Progenitor cell of endocrine pancreas (in vitro differentiated cells): ENCODE results near the gene TH. TPM values are rescaled to one million over a fixed set of nuclear protein-coding genes. Genes with fewer than 3 reads are reported as not detected.

ENCODE experiments used
- DNase-seq: peaks from one replicate; pipeline ENCODE4 v3.0.0; 2021; ENCODE audit warnings: low spot score; ENCODE audit not compliant: unreplicated experiment
- H3K27ac Mint-ChIP-seq: 2 replicates; pipeline ENCODE4 v1.8.0; 2021; ENCODE audit warnings: mild to moderate bottlenecking, moderate library complexity, mixed read lengths
- H3K27me3 Mint-ChIP-seq: 2 replicates; pipeline ENCODE4 v1.8.0; 2021; ENCODE audit warnings: mixed read lengths
- H3K36me3 Mint-ChIP-seq: 2 replicates; pipeline ENCODE4 v1.8.0; 2022; ENCODE audit warnings: mixed read lengths; ENCODE audit not compliant: insufficient read depth
- H3K4me1 Mint-ChIP-seq: 2 replicates; pipeline ENCODE4 v1.8.0; 2021; ENCODE audit warnings: low read depth, mixed read lengths
- H3K4me3 Mint-ChIP-seq: 2 replicates; pipeline ENCODE4 v1.8.0; 2021; ENCODE audit warnings: low read depth, mild to moderate bottlenecking, moderate library complexity, mixed read lengths
- H3K9me3 Mint-ChIP-seq: 2 replicates; pipeline ENCODE4 v1.8.0; 2021; ENCODE audit warnings: low read depth, mixed read lengths
- CTCF ChIP-seq: fragments of 200-600 bp; sonication (generic); IDR thresholded peaks from one replicate; pipeline ENCODE4 v1.5.0; 2021; ENCODE audit warnings: antibody characterized with exemption, mild to moderate bottlenecking; ENCODE audit not compliant: unreplicated experiment
- total RNA-seq: library from RNA; stranded (reverse); gene quantifications from 2 replicates; pipeline ENCODE4 v1.2.1, GENCODE V29; 2021

The TH gene
- total RNA-seq, 1 donor from 2014 or later: 0.53 TPM

GRCh38 chr11:2202900-2203439 is 31.4 kb upstream of the TH start:
- H3K27me3 Mint-ChIP-seq: peaks cover 24% of the 10 kb centered on the region
- no peaks in the 10 kb centered on the region for H3K36me3 Mint-ChIP-seq
- no peak overlapping the region for H3K27ac Mint-ChIP-seq
- peaks cover 1% of the 10 kb centered on the region for H3K4me1 Mint-ChIP-seq
- no peak for DNase-seq
- no peak overlapping the region for H3K4me3 Mint-ChIP-seq
- no peak for TF ChIP-seq CTCF
- H3K9me3 Mint-ChIP-seq: no peaks in the 10 kb centered on the region

- Mint-ChIP-seq H3K9me3 (no peaks in the 10 kb centered on the region), H3K36me3 (no peaks in the 10 kb centered on the region), H3K4me1 (no peaks in the 10 kb centered on the region), H3K27me3 (peaks cover 18% of the 10 kb centered on the region), H3K27ac (no peak overlapping the region), H3K4me3 (no peak overlapping the region)
- TF ChIP-seq CTCF: no peak
- no peak for DNase-seq
Observed at GRCh38 chr11:2202071-2202899, 30.7 kb upstream of the TH start.

- H3K27me3 Mint-ChIP-seq: peaks cover 20% of the 10 kb centered on the region
Observed at GRCh38 chr11:2201542-2201941, 29.9 kb upstream of the TH start.

GRCh38 chr11:2200957-2201519 is 29.4 kb upstream of the TH start:
- Mint-ChIP-seq H3K9me3 (no peaks in the 10 kb centered on the region), H3K27me3 (peaks cover 22% of the 10 kb centered on the region), H3K36me3 (no peaks in the 10 kb centered on the region), H3K4me1 (no peaks in the 10 kb centered on the region), H3K27ac (no peak overlapping the region), H3K4me3 (no peak overlapping the region)
- no peak for DNase-seq
- TF ChIP-seq CTCF: no peak

More at GRCh38 chr11:2201542-2201941, 29.9 kb upstream of the TH start:
- Mint-ChIP-seq H3K9me3 (no peaks in the 10 kb centered on the region), H3K36me3 (no peaks in the 10 kb centered on the region), H3K4me3 (no peak overlapping the region), H3K4me1 (no peaks in the 10 kb centered on the region), H3K27ac (no peak overlapping the region)
- no peak for TF ChIP-seq CTCF
- DNase-seq: no peak

GRCh38 chr11:2200536-2200935 is 28.9 kb upstream of the TH start:
- H3K4me1 Mint-ChIP-seq: no peaks in the 10 kb centered on the region
- DNase-seq: no peak
- no peak overlapping the region for H3K4me3 Mint-ChIP-seq
- peaks cover 25% of the 10 kb centered on the region for H3K27me3 Mint-ChIP-seq
- H3K9me3 Mint-ChIP-seq: no peaks in the 10 kb centered on the region
- no peak overlapping the region for H3K27ac Mint-ChIP-seq
- no peak for TF ChIP-seq CTCF
- H3K36me3 Mint-ChIP-seq: no peaks in the 10 kb centered on the region
